Keratinocyte (primary cell): Measurements from ENCODE around the gene BFSP2. TPM values are rescaled to one million over a fixed set of nuclear protein-coding genes. Genes with fewer than 3 reads are reported as not detected.

Source experiments
- DNase-seq: peaks from one replicate; pipeline ENCODE4 v3.0.0-alpha.2; 2011; ENCODE audit warnings: low read depth, missing footprints, low spot score
- FAIRE-seq: peaks from 2 replicates; lab custom pipeline; 2011; peaks lifted over from hg19 to GRCh38; lab: Jason Lieb, UNC
- H2AFZ ChIP-seq: 2 replicates; pipeline ENCODE4 v1.6.0; 2012; ENCODE audit warnings: low read length, control low read depth, inconsistent platforms; ENCODE audit not compliant: control insufficient read depth
- H3K27ac ChIP-seq: 2 replicates; pipeline ENCODE4 v1.5.1; 2011; ENCODE audit warnings: low read length; ENCODE audit not compliant: control insufficient read depth, insufficient read depth
- H3K27me3 ChIP-seq: 3 replicates; pipeline ENCODE4 v1.6.0; 2011; ENCODE audit warnings: low read length; ENCODE audit not compliant: control insufficient read depth, insufficient read depth; ENCODE audit errors: extremely low read depth
- H3K36me3 ChIP-seq, 2 experiments: 2 replicates in 1 of 2; 3 replicates in 1 of 2; pipeline ENCODE4 v1.5.1; 2011; ENCODE audit warnings: low read length in 2 of 2, mild to moderate bottlenecking in 1 of 2; ENCODE audit not compliant: control insufficient read depth in 2 of 2, insufficient read depth in 2 of 2; ENCODE audit errors: extremely low read depth in 1 of 2
- H3K4me1 ChIP-seq: 3 replicates; pipeline ENCODE4 v1.5.1; 2011; ENCODE audit warnings: low read length; ENCODE audit not compliant: control insufficient read depth, insufficient read depth; ENCODE audit errors: extremely low read depth
- H3K4me2 ChIP-seq: 3 replicates; pipeline ENCODE4 v1.6.0; 2011; ENCODE audit warnings: low read depth, low read length; ENCODE audit not compliant: control insufficient read depth, insufficient read depth; ENCODE audit errors: extremely low read depth
- H3K4me3 ChIP-seq, 3 experiments: fragments of 200-600 bp in 1 of 3; sonication (generic) in 1 of 3; 2 replicates in 2 of 3; 3 replicates in 1 of 3; pipeline ENCODE4 v1.5.1; 2011 to 2016; ENCODE audit warnings: low read length in 3 of 3, mild to moderate bottlenecking in 3 of 3, control low read depth in 2 of 3, inconsistent platforms in 1 of 3, low read depth in 1 of 3, mixed read lengths in 1 of 3, mixed run types in 1 of 3, moderate library complexity in 1 of 3; ENCODE audit not compliant: control insufficient read depth in 2 of 3, insufficient read depth in 2 of 3; ENCODE audit errors: extremely low read depth in 1 of 3
- H3K79me2 ChIP-seq: 2 replicates; pipeline ENCODE4 v1.6.0; 2012; ENCODE audit warnings: low read length; ENCODE audit not compliant: control insufficient read depth, insufficient read depth
- H3K9ac ChIP-seq: 3 replicates; pipeline ENCODE4 v1.6.0; 2011; ENCODE audit warnings: low read length; ENCODE audit not compliant: control insufficient read depth, insufficient read depth; ENCODE audit errors: extremely low read depth
- H3K9me1 ChIP-seq: 3 replicates; pipeline ENCODE4 v1.6.0; 2011; ENCODE audit warnings: low read length; ENCODE audit not compliant: control insufficient read depth, insufficient read depth; ENCODE audit errors: extremely low read depth
- H3K9me3 ChIP-seq: 2 replicates; pipeline ENCODE4 v1.5.1; 2012; ENCODE audit warnings: low read depth, low read length; ENCODE audit not compliant: control insufficient read depth
- H4K20me1 ChIP-seq: 3 replicates; pipeline ENCODE4 v1.6.0; 2011; ENCODE audit warnings: low read length; ENCODE audit not compliant: control insufficient read depth, insufficient read depth; ENCODE audit errors: extremely low read depth
- EZH2 ChIP-seq: IDR thresholded peaks from one replicate; pipeline ENCODE4 v1.6.1; 2012; ENCODE audit warnings: inconsistent platforms, mild to moderate bottlenecking, low read length, moderate library complexity
- dilution Hi-C: fragments of 300-500 bp; cut with MboI; formaldehyde crosslinking; loops from one replicate; pipeline ENCODE4 v1.7.0; 2020; ENCODE audit warnings: low sequenced_read_pairs; ENCODE audit not compliant: extremely low pct_ligation_motif_present
- polyA plus RNA-seq, 5 experiments: library from polyadenylated mRNA; depleted of rRNA in 3 of 5; stranded (reverse) in 3 of 5; stranded (forward) in 1 of 5; unstranded in 1 of 5; fragments of >200 nt; gene quantifications; 1 replicate in 1 of 5; 2 replicates in 3 of 5; 3 replicates in 1 of 5; pipeline versions ENCODE4 v1.2.1 to v1.2.3, GENCODE V29; 2011 to 2012; ENCODE audit warnings: missing spikeins in 2 of 5, low read depth in 1 of 5, low replicate concordance in 1 of 5
- TF ChIP-seq, protein P1 (sequence below), 3 experiments: IDR thresholded peaks in 1 of 3; conservative IDR thresholded peaks in 1 of 3; optimal IDR thresholded peaks in 1 of 3; 2 replicates in 2 of 3; 3 replicates in 1 of 3; pipeline versions ENCODE3 to v1.5.1; 2011; ENCODE audit warnings: low read length in 3 of 3, mild to moderate bottlenecking in 3 of 3, moderate library complexity in 2 of 3, control low read depth in 1 of 3, inconsistent platforms in 1 of 3; ENCODE audit not compliant: insufficient read depth in 2 of 3; ENCODE audit errors: extremely low read depth in 1 of 3

Gene BFSP2
- polyA plus RNA-seq, 1 donor (not counting 4 experiments of a cell fraction or from before 2014, with no cell fraction given), result not detected

DNA sequence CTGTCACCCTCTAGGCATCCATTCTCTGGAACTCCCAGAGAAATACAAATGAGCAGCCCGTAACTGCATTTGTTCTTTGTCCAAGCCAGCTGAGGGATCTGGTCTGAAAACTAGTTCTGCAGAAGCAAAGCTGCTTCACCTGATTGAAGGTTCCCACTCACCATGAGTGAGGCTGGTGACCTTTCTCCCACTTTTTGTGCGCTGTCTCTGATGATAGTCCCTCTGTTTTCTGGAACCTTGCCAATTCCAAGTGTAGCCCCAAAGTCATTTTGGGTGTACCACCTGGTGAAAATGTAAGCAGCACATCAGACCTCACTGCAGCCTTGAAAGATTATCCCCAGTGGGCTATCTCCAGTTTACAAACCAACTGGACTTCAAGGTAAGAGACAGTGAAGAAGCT is 39.4 kb upstream of the BFSP2 start:
- no peak overlapping the region for H3K9ac ChIP-seq
- H3K27me3 ChIP-seq, result no peaks in the 10 kb centered on the region
- no peaks in the 10 kb centered on the region for H3K36me3 ChIP-seq
- FAIRE-seq, result no peak
- no peak overlapping the region for H2AFZ ChIP-seq
- no peak for DNase-seq
- no peak overlapping the region for H3K4me3 ChIP-seq
- H3K4me2 ChIP-seq, result no peak overlapping the region
- dilution Hi-C loops, result no loop called here
- H3K9me3 ChIP-seq, result no peaks in the 10 kb centered on the region
- no peaks in the 10 kb centered on the region for H3K9me1 ChIP-seq
- no peak for TF ChIP-seq EZH2
- TF ChIP-seq, protein P1, sequence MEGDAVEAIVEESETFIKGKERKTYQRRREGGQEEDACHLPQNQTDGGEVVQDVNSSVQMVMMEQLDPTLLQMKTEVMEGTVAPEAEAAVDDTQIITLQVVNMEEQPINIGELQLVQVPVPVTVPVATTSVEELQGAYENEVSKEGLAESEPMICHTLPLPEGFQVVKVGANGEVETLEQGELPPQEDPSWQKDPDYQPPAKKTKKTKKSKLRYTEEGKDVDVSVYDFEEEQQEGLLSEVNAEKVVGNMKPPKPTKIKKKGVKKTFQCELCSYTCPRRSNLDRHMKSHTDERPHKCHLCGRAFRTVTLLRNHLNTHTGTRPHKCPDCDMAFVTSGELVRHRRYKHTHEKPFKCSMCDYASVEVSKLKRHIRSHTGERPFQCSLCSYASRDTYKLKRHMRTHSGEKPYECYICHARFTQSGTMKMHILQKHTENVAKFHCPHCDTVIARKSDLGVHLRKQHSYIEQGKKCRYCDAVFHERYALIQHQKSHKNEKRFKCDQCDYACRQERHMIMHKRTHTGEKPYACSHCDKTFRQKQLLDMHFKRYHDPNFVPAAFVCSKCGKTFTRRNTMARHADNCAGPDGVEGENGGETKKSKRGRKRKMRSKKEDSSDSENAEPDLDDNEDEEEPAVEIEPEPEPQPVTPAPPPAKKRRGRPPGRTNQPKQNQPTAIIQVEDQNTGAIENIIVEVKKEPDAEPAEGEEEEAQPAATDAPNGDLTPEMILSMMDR (optimal IDR thresholded peaks at IDR 0.05 in 1 of 3, IDR thresholded peaks at IDR 0.05 in 1 of 3, conservative IDR thresholded peaks at IDR 0.05 in 1 of 3; ENCODE audit: extremely low read depth in 1 of 3, insufficient read depth in 2 of 3, low read length in 3 of 3), result no peak
- H3K79me2 ChIP-seq, result no peaks in the 10 kb centered on the region
- H3K27ac ChIP-seq, result no peak overlapping the region
- H4K20me1 ChIP-seq, result no peaks in the 10 kb centered on the region
- H3K4me1 ChIP-seq, result no peaks in the 10 kb centered on the region

- Histone ChIP-seq H3K79me2 (no peaks in the 10 kb centered on the region), H3K4me1 (no peaks in the 10 kb centered on the region), H4K20me1 (no peaks in the 10 kb centered on the region), H3K27ac (no peak overlapping the region), H2AFZ (no peak overlapping the region), H3K9ac (no peak overlapping the region), H3K4me3 (no peak overlapping the region), H3K9me1 (no peaks in the 10 kb centered on the region), H3K4me2 (no peak overlapping the region), H3K36me3 (no peaks in the 10 kb centered on the region), H3K27me3 (no peaks in the 10 kb centered on the region), H3K9me3 (no peaks in the 10 kb centered on the region)
- no peak for DNase-seq
- TF ChIP-seq, protein P1 (optimal IDR thresholded peaks at IDR 0.05 in 1 of 3, IDR thresholded peaks at IDR 0.05 in 1 of 3, conservative IDR thresholded peaks at IDR 0.05 in 1 of 3; ENCODE audit: extremely low read depth in 1 of 3, insufficient read depth in 2 of 3, low read length in 3 of 3), result no peak
- no peak for TF ChIP-seq EZH2
- dilution Hi-C loops, result no loop called here
- FAIRE-seq, result no peak
These were observed 38.8 kb upstream of the BFSP2 start for GRCh38 chr3:133361011-133361410.
